ENCODE data around the gene KAT2A. TPM values are rescaled to one million over a fixed set of nuclear protein-coding genes. Genes with fewer than 3 reads are reported as not detected.

KAT2A gene
- 10 to 100 TPM; 45.2 to 46.8 TPM for total RNA-seq

GRCh38 chr17:42120770-42121769 lies at the start of gene KAT2A:
Gene KAT2A, minus strand, starts transcription at chr17:42121367. Its CDS starts 63 bp downstream, at chr17:42121304.
- ChIA-PET POLR2A (interaction anchor here (0.7 to 4.0 kb wide), 11 partner anchors 9 to 155 kb away, joined by 3 to 30 read pairs (median 5); partner anchors contain the start of genes DHX58, DNAJC7 and NKIRAS2), CTCF (interaction anchor here (0.6 to 16.9 kb wide), 10 partner anchors 10 to 162 kb away, joined by 3 to 168 read pairs (median 4); partner anchors contain the start of genes DNAJC7, KCNH4 and NKIRAS2)
- H3K27me3 Mint-ChIP-seq (ENCODE audit: low read depth) = no peaks in the 10 kb centered on the region
- peak; percentile 83 for DNase-seq
- peaks cover 33% of the 10 kb centered on the region for H3K4me1 Mint-ChIP-seq (ENCODE audit: low read depth)
- peak; percentile 92 for ATAC-seq
- peak within 1 kb of the TSS; percentile 54 for H3K27ac Mint-ChIP-seq
- H3K36me3 Mint-ChIP-seq (ENCODE audit: low read depth) = peaks cover 33% of the 10 kb centered on the region
- no peaks in the 10 kb centered on the region for H3K9me3 Mint-ChIP-seq (ENCODE audit: insufficient read depth)
- peak within 1 kb of the TSS; percentile 73 for H3K4me3 Mint-ChIP-seq

DNA sequence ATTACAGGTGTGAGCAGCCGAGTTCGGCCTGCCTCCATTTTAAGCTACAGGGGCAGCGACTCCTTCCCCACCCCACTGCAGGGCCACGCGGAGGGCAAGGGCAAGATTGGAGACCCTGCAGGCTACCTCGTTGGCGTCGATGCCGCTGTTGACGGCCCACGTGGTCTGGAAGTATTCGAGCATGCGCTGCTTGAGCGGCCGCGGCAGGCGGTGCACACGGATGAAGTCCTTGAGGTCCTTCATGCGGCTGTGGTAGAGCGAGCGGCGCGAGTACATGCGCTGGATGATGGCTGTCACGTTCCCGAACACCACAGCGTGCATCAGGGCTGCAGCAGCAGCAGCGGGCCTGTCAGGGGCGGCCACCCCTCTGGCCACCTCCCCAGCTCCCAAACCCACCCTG lies 48.2 kb upstream of the KAT2A start:
- DNase-seq = no peak
- ATAC-seq = no peak
- no peaks in the 10 kb centered on the region for H3K9me3 Mint-ChIP-seq (ENCODE audit: insufficient read depth)
- H3K36me3 Mint-ChIP-seq (ENCODE audit: low read depth) = no peaks in the 10 kb centered on the region
- no peaks in the 10 kb centered on the region for H3K4me1 Mint-ChIP-seq (ENCODE audit: low read depth)
- POLR2A ChIA-PET = no interaction called here
- H3K27ac Mint-ChIP-seq = no peak overlapping the region
- CTCF ChIA-PET = no interaction called here
- H3K4me3 Mint-ChIP-seq = no peak overlapping the region
- no peaks in the 10 kb centered on the region for H3K27me3 Mint-ChIP-seq (ENCODE audit: low read depth)

- ChIA-PET CTCF (no interaction called here), POLR2A (interaction anchor here (0.6 to 1.6 kb wide), 2 partner anchors 12 to 41 kb away, joined by 3 to 4 read pairs; no protein-coding TSS in a partner anchor)
- Mint-ChIP-seq H3K9me3 (ENCODE audit: insufficient read depth) (no peaks in the 10 kb centered on the region), H3K4me3 (no peak overlapping the region), H3K27me3 (ENCODE audit: low read depth) (no peaks in the 10 kb centered on the region), H3K4me1 (ENCODE audit: low read depth) (peaks cover 3% of the 10 kb centered on the region), H3K36me3 (ENCODE audit: low read depth) (no peaks in the 10 kb centered on the region), H3K27ac (no peak overlapping the region)
- ATAC-seq (no peak), DNase-seq (no peak)
These were observed 46.6 kb upstream of the KAT2A start for GRCh38 chr17:42167807-42168206.

DNA sequence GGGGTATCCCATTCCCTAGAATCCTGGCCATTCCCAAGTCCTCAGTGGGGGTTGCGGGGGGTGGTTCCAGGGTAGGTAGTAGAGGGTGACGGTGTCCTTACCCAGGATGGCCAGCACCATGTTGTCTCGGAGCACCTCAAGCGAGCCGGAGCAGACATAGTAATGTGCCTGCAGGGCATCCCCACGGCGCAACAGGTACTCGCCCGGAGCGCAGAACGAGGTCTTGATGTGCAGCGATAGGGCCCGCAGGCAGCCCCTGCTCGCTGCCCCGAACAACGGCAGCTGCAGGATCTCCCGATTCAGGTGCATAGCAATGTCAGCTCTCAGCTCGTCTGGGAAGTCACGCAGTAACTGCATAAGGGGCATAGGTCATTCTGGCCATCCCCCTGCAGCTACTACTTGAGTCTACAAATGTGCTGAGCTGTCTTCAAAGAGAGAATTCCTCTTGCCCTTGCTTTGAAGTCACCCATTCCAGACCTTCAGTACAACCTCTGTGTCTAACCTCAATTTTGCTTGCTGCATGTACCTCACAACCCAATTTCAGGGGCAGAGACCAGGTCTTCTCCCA lies 45.1 kb upstream of the KAT2A start:
- H3K4me3 Mint-ChIP-seq = no peak overlapping the region
- H3K27me3 Mint-ChIP-seq (ENCODE audit: low read depth) = no peaks in the 10 kb centered on the region
- no peak for DNase-seq
- peaks cover 3% of the 10 kb centered on the region for H3K4me1 Mint-ChIP-seq (ENCODE audit: low read depth)
- no peak overlapping the region for H3K27ac Mint-ChIP-seq
- ChIA-PET CTCF (no interaction called here), POLR2A (no interaction called here)
- ATAC-seq = no peak
- H3K9me3 Mint-ChIP-seq (ENCODE audit: insufficient read depth) = no peaks in the 10 kb centered on the region
- H3K36me3 Mint-ChIP-seq (ENCODE audit: low read depth) = no peaks in the 10 kb centered on the region

DNA sequence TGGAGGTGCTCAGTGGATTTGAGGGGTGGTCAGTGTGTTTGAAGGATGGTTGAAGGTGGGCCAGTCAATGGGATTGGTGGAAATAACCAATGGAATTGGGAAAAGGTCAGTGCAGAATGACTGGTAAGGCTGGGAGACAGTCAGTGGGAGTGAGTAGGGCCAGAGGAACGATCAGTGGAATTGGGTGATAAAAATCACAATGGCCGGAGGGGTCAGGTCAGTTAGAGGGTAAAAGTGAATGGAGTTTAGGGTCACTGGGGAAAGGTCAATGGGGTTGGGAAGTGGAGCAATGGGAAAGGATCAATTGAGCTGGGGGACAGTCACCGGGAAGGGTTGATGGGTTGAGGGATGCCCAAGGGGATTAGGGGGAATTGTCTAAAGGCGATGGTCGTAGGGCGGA lies 44.6 kb upstream of the KAT2A start:
- Mint-ChIP-seq H3K9me3 (ENCODE audit: insufficient read depth) (no peaks in the 10 kb centered on the region), H3K4me1 (ENCODE audit: low read depth) (peaks cover 3% of the 10 kb centered on the region), H3K36me3 (ENCODE audit: low read depth) (no peaks in the 10 kb centered on the region), H3K4me3 (no peak overlapping the region), H3K27ac (no peak overlapping the region), H3K27me3 (ENCODE audit: low read depth) (no peaks in the 10 kb centered on the region)
- CTCF ChIA-PET = no interaction called here
- DNase-seq (no peak), ATAC-seq (no peak)
- POLR2A ChIA-PET = no interaction called here

- H3K36me3 Mint-ChIP-seq (ENCODE audit: low read depth) = no peaks in the 10 kb centered on the region
- CTCF ChIA-PET = interaction anchor here (0.6 to 2.8 kb wide), 6 partner anchors 17 to 242 kb away, joined by 3 to 22 read pairs (median 4); partner anchors contain the start of gene KCNH4
- POLR2A ChIA-PET = no interaction called here
- H3K9me3 Mint-ChIP-seq (ENCODE audit: insufficient read depth) = no peaks in the 10 kb centered on the region
- no peaks in the 10 kb centered on the region for H3K27me3 Mint-ChIP-seq (ENCODE audit: low read depth)
- no peak for ATAC-seq
- H3K4me3 Mint-ChIP-seq = no peak overlapping the region
- no peak for DNase-seq
- peaks cover 3% of the 10 kb centered on the region for H3K4me1 Mint-ChIP-seq (ENCODE audit: low read depth)
- no peak overlapping the region for H3K27ac Mint-ChIP-seq
These were observed 42.7 kb upstream of the KAT2A start for GRCh38 chr17:42163696-42164407.

DNA sequence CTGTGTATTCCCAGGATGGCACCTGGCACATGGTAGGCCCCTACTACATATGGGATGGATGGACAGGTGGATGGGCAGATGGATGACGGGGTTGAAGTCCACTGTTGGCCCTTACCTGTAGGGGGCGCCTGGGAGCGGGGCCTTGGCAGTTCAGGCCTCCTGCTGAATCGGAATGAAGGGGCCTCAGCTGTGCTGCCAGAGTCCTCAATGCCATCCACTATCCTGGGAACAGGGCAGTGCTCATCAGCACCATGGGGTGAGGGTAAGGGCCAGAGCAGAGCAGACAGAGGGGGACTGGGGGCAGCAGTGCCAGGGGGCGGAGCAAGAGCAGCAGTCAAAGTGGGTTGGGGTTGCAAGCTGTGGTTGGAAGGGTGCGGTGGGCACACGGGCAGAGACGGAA lies 41.9 kb upstream of the KAT2A start:
- ATAC-seq (peak; percentile 42), DNase-seq (peak; percentile 63)
- H3K27ac Mint-ChIP-seq = no peak overlapping the region
- POLR2A ChIA-PET = no interaction called here
- no peak overlapping the region for H3K4me3 Mint-ChIP-seq
- no peaks in the 10 kb centered on the region for H3K9me3 Mint-ChIP-seq (ENCODE audit: insufficient read depth)
- peaks cover 3% of the 10 kb centered on the region for H3K4me1 Mint-ChIP-seq (ENCODE audit: low read depth)
- no peaks in the 10 kb centered on the region for H3K27me3 Mint-ChIP-seq (ENCODE audit: low read depth)
- no peaks in the 10 kb centered on the region for H3K36me3 Mint-ChIP-seq (ENCODE audit: low read depth)
- CTCF ChIA-PET = interaction anchor here (0.6 to 2.8 kb wide), 6 partner anchors 17 to 243 kb away, joined by 3 to 22 read pairs (median 4); partner anchors contain the start of gene KCNH4

DNA sequence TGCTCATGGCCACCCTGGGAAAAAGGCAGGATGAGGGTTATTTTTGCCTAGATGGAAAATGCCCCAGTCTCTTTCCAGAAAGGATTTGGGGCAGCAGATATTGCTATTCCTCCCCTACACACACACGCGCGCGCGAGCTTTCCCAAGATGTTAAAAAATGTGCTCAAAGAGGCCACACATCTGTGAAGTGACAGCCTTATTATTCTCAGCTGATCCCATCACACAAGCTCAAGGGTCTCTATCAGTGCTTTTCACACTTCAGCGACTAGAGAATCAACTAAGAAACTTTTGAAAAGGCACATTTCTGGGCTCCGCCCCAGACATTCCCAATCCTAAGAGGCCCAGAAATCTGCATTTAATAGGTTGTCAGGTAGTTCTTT lies 39.4 kb upstream of the KAT2A start:
- no peak overlapping the region for H3K4me3 Mint-ChIP-seq
- no peaks in the 10 kb centered on the region for H3K27me3 Mint-ChIP-seq (ENCODE audit: low read depth)
- no peaks in the 10 kb centered on the region for H3K9me3 Mint-ChIP-seq (ENCODE audit: insufficient read depth)
- DNase-seq (no peak), ATAC-seq (no peak)
- H3K27ac Mint-ChIP-seq = no peak overlapping the region
- ChIA-PET POLR2A (no interaction called here), CTCF (interaction anchor here (1.1 kb wide), 1 partner anchor 10 kb away, joined by 3 read pairs; no protein-coding TSS in a partner anchor)
- H3K4me1 Mint-ChIP-seq (ENCODE audit: low read depth) = peaks cover 8% of the 10 kb centered on the region
- no peaks in the 10 kb centered on the region for H3K36me3 Mint-ChIP-seq (ENCODE audit: low read depth)

- ChIA-PET POLR2A (no interaction called here), CTCF (no interaction called here)
- peaks cover 14% of the 10 kb centered on the region for H3K4me1 Mint-ChIP-seq (ENCODE audit: low read depth)
- no peaks in the 10 kb centered on the region for H3K36me3 Mint-ChIP-seq (ENCODE audit: low read depth)
- no peak overlapping the region for H3K4me3 Mint-ChIP-seq
- no peak overlapping the region for H3K27ac Mint-ChIP-seq
- no peaks in the 10 kb centered on the region for H3K9me3 Mint-ChIP-seq (ENCODE audit: insufficient read depth)
- H3K27me3 Mint-ChIP-seq (ENCODE audit: low read depth) = no peaks in the 10 kb centered on the region
- DNase-seq = no peak
- no peak for ATAC-seq
These were observed 38.8 kb upstream of the KAT2A start for GRCh38 chr17:42159796-42160530.

GRCh38 chr17:42155614-42156045 lies 34.5 kb upstream of the KAT2A start:
- H3K36me3 Mint-ChIP-seq (ENCODE audit: low read depth) = peaks cover 13% of the 10 kb centered on the region
- ATAC-seq = no peak
- H3K4me1 Mint-ChIP-seq (ENCODE audit: low read depth) = peaks cover 42% of the 10 kb centered on the region
- DNase-seq = no peak
- no peaks in the 10 kb centered on the region for H3K27me3 Mint-ChIP-seq (ENCODE audit: low read depth)
- peak overlapping the region; percentile 84 for H3K27ac Mint-ChIP-seq
- ChIA-PET CTCF (interaction anchor here (0.7 to 1.2 kb wide), 2 partner anchors 21 to 24 kb away, joined by 3 read pairs; no protein-coding TSS in a partner anchor), POLR2A (interaction anchor here (0.7 to 1.8 kb wide), 2 partner anchors 16 to 35 kb away, joined by 4 to 8 read pairs; no protein-coding TSS in a partner anchor)
- peak overlapping the region; percentile 86 for H3K4me3 Mint-ChIP-seq
- no peaks in the 10 kb centered on the region for H3K9me3 Mint-ChIP-seq (ENCODE audit: insufficient read depth)

Data from activated CD8-positive, alpha-beta T cell treated with anti-CD3 and anti-CD28 coated beads, Interleukin-2, amount 10 ng/mL, durations not matched to agents 7 days and 5 days (primary cell).